HG03378 (cell line): ENCODE data around the gene ASPSCR1.

Experiments used
- ATAC-seq: cut with Tn5 transposase; IDR thresholded peaks from one replicate; pipeline ENCODE4 v1.9.1; 2021; ENCODE audit warnings: mild to moderate bottlenecking, moderate library complexity; ENCODE audit not compliant: unreplicated experiment

The ASPSCR1 gene

GRCh38 chr17:82011617-82012187 lies 34.3 kb downstream of the ASPSCR1 start:
- no peak for ATAC-seq

GRCh38 chr17:82012261-82012639 lies 34.8 kb downstream of the ASPSCR1 start:
- ATAC-seq = no peak

GRCh38 chr17:82012640-82013295 lies 35.3 kb downstream of the ASPSCR1 start:
- no peak for ATAC-seq

GRCh38 chr17:82013341-82013740 lies 35.9 kb downstream of the ASPSCR1 start:
- no peak for ATAC-seq

GRCh38 chr17:82013772-82014321 lies 36.4 kb downstream of the ASPSCR1 start:
- ATAC-seq = no peak

GRCh38 chr17:82014432-82014831 lies 37.0 kb downstream of the ASPSCR1 start:
- no peak for ATAC-seq

GRCh38 chr17:82014971-82015310 lies 37.5 kb downstream of the ASPSCR1 start:
- ATAC-seq = no peak

GRCh38 chr17:82015311-82015971 lies 38.0 kb downstream of the ASPSCR1 start:
- no peak for ATAC-seq

GRCh38 chr17:82016061-82016874 lies 38.8 kb downstream of the ASPSCR1 start:
- ATAC-seq = no peak

GRCh38 chr17:82016875-82017459 lies 39.5 kb downstream of the ASPSCR1 start:
- no peak for ATAC-seq

- no peak for ATAC-seq
Measured at GRCh38 chr17:82017612-82018151, 40.3 kb downstream of the ASPSCR1 start.

GRCh38 chr17:82018152-82018988 lies 40.9 kb downstream of the ASPSCR1 start:
- ATAC-seq = no peak

- no peak for ATAC-seq
Measured at GRCh38 chr17:82018989-82019689, 41.7 kb downstream of the ASPSCR1 start.

- ATAC-seq = no peak
Measured at GRCh38 chr17:82019690-82020571, 42.5 kb downstream of the ASPSCR1 start.

GRCh38 chr17:82020572-82021106 lies 43.2 kb downstream of the ASPSCR1 start:
- ATAC-seq = no peak

- no peak for ATAC-seq
Measured at GRCh38 chr17:82021107-82021899, 43.9 kb downstream of the ASPSCR1 start.

- no peak for ATAC-seq
Measured at GRCh38 chr17:82021900-82022309, 44.5 kb downstream of the ASPSCR1 start.
